Activated CD4-positive, alpha-beta T cell treated with anti-CD3 and anti-CD28 coated beads for 48 hours (primary cell): ENCODE data around the gene KIAA2012.
"Not testable (repeated sequence)": the region's sequence is repeated elsewhere in the genome, so short reads cannot be mapped to it uniquely, and the experiment has no call there.

Experiments used
- DNase-seq: peaks from one replicate; pipeline ENCODE4 v3.0.0-alpha.2; 2020

The KIAA2012 gene

GRCh38 chr2:202121532-202122162, 48.6 kb downstream of the KIAA2012 start:
- DNase-seq: no peak

GRCh38 chr2:202122163-202122540, 49.1 kb downstream of the KIAA2012 start:
- no peak for DNase-seq

- DNase-seq: no peak
Measured at GRCh38 chr2:202122980-202123720, 50.1 kb downstream of the KIAA2012 start.

GRCh38 chr2:202124286-202124685, 51.2 kb downstream of the KIAA2012 start:
- DNase-seq: no peak

GRCh38 chr2:202127687-202128331, 54.8 kb downstream of the KIAA2012 start:
- no peak for DNase-seq

- DNase-seq: no peak
Measured at GRCh38 chr2:202129841-202130240, 56.8 kb downstream of the KIAA2012 start.

- no peak for DNase-seq
Measured at GRCh38 chr2:202133200-202133908, 60.3 kb downstream of the KIAA2012 start.

- DNase-seq: no peak
Measured at GRCh38 chr2:202133909-202134265, 60.8 kb downstream of the KIAA2012 start.

- DNase-seq: no peak
Measured at GRCh38 chr2:202135091-202135874, 62.2 kb downstream of the KIAA2012 start.

GRCh38 chr2:202136039-202136438, 63.0 kb downstream of the KIAA2012 start:
- DNase-seq: not testable (repeated sequence)

GRCh38 chr2:202136526-202136925, 63.5 kb downstream of the KIAA2012 start:
- DNase-seq: no peak

- DNase-seq: no peak
Measured at GRCh38 chr2:202140522-202141252, 67.6 kb downstream of the KIAA2012 start.

GRCh38 chr2:202141329-202141947, 68.4 kb downstream of the KIAA2012 start:
- DNase-seq: no peak

GRCh38 chr2:202142540-202142939, 69.5 kb downstream of the KIAA2012 start:
- DNase-seq: no peak

- no peak for DNase-seq
Measured at GRCh38 chr2:202147775-202148174, 74.7 kb downstream of the KIAA2012 start.

GRCh38 chr2:202148515-202149154, 75.6 kb downstream of the KIAA2012 start:
- no peak for DNase-seq

- DNase-seq: no peak
Measured at GRCh38 chr2:202149155-202149762, 76.2 kb downstream of the KIAA2012 start.

GRCh38 chr2:202149936-202150335, 76.9 kb downstream of the KIAA2012 start:
- DNase-seq: no peak

- DNase-seq: no peak
Measured at GRCh38 chr2:202152104-202152715, 79.2 kb downstream of the KIAA2012 start.

- DNase-seq: no peak
Measured at GRCh38 chr2:202154613-202155012, 81.6 kb downstream of the KIAA2012 start.
